ENCODE measurements around the gene PSTPIP1.

- TF ChIP-seq CTCF (IDR thresholded peaks at IDR 0.05): no peak
- TF ChIP-seq POLR2A (IDR thresholded peaks at IDR 0.05): no peak
- no peak for TF ChIP-seq POLR2AphosphoS5 (IDR thresholded peaks at IDR 0.05)
- no peak for TF ChIP-seq EP300 (IDR thresholded peaks at IDR 0.05)
These were observed 48.3 kb downstream of the PSTPIP1 start for GRCh38 chr15:77042955-77043920.

All from sigmoid colon (tissue), 4 donors.